ENCODE measurements around the gene TRPV2. TPM values are rescaled to one million over a fixed set of nuclear protein-coding genes. Genes with fewer than 3 reads are reported as not detected.
"Not testable (repeated sequence)": the region's sequence is repeated elsewhere in the genome, so short reads cannot be mapped to it uniquely, and the experiment has no call there.

TRPV2 gene
- total RNA-seq, 2 donors from 2014 or later, result 29.1 to 42.0 TPM

GRCh38 chr17:16395887-16396286, 19.5 kb upstream of the TRPV2 start:
- not testable (repeated sequence) for ATAC-seq; DNase-seq (ENCODE audit: low spot score in 2 of 2); H3K27ac Mint-ChIP-seq; H3K9me3 Mint-ChIP-seq; H3K36me3 Mint-ChIP-seq

GRCh38 chr17:16396693-16397092, 18.7 kb upstream of the TRPV2 start:
- H3K27ac Mint-ChIP-seq, result peak overlapping the region in 1 of 2 donors; percentile 53
- DNase-seq (ENCODE audit: low spot score in 2 of 2); ATAC-seq; H3K9me3 Mint-ChIP-seq; H3K36me3 Mint-ChIP-seq: not testable (repeated sequence)

GRCh38 chr17:16398270-16399267, 16.8 kb upstream of the TRPV2 start:
- ATAC-seq, result peak; percentile 87 to 92
- H3K27ac Mint-ChIP-seq, result peak overlapping the region; percentile 30 to 67
- H3K9me3 Mint-ChIP-seq, result no peaks in the 10 kb centered on the region
- no peaks in the 10 kb centered on the region for H3K36me3 Mint-ChIP-seq
- DNase-seq (ENCODE audit: low spot score in 2 of 2), result no peak

- not testable (repeated sequence) for H3K9me3 Mint-ChIP-seq; H3K27ac Mint-ChIP-seq; H3K36me3 Mint-ChIP-seq; ATAC-seq; DNase-seq (ENCODE audit: low spot score in 2 of 2)
These were observed 11.5 kb upstream of the TRPV2 start for GRCh38 chr17:16403847-16404246.

GRCh38 chr17:16406742-16407674, 8.4 kb upstream of the TRPV2 start:
- Mint-ChIP-seq H3K27ac (no peak overlapping the region), H3K36me3 (no peaks in the 10 kb centered on the region), H3K9me3 (no peaks in the 10 kb centered on the region)
- DNase-seq (ENCODE audit: low spot score in 2 of 2) (no peak), ATAC-seq (peak; percentile 32 to 34)

- no peak for DNase-seq (ENCODE audit: low spot score in 2 of 2)
- Mint-ChIP-seq H3K9me3 (no peaks in the 10 kb centered on the region), H3K27ac (no peak overlapping the region), H3K36me3 (no peaks in the 10 kb centered on the region)
- peak; percentile 43 to 49 for ATAC-seq
These were observed 7.3 kb upstream of the TRPV2 start for GRCh38 chr17:16407911-16408588.

GRCh38 chr17:16417399-16417798, 2.0 kb downstream of the TRPV2 start:
- H3K27ac Mint-ChIP-seq, result peak overlapping the region; percentile 97 to 98
- H3K36me3 Mint-ChIP-seq, result peaks cover 13 to 19% of the 10 kb centered on the region in 2 donors
- H3K9me3 Mint-ChIP-seq, result no peaks in the 10 kb centered on the region
- DNase-seq (ENCODE audit: low spot score in 2 of 2) (no peak), ATAC-seq (no peak)

- H3K36me3 Mint-ChIP-seq, result peaks cover 13 to 19% of the 10 kb centered on the region in 2 donors
- H3K27ac Mint-ChIP-seq, result peak overlapping the region; percentile 94 to 97
- DNase-seq (ENCODE audit: low spot score in 2 of 2) (no peak), ATAC-seq (no peak)
- no peaks in the 10 kb centered on the region for H3K9me3 Mint-ChIP-seq
These were observed 2.7 kb downstream of the TRPV2 start for GRCh38 chr17:16417896-16418684.

GRCh38 chr17:16418685-16419068, 3.3 kb downstream of the TRPV2 start:
- peak overlapping the region; percentile 94 to 97 for H3K27ac Mint-ChIP-seq
- H3K9me3 Mint-ChIP-seq, result no peaks in the 10 kb centered on the region
- ATAC-seq (peak; percentile 23 to 36), DNase-seq (ENCODE audit: low spot score in 2 of 2) (no peak)
- peaks cover 13 to 19% of the 10 kb centered on the region in 2 donors for H3K36me3 Mint-ChIP-seq

GRCh38 chr17:16419074-16419928, 3.9 kb downstream of the TRPV2 start:
- Mint-ChIP-seq H3K27ac (peak overlapping the region; percentile 94 to 97), H3K36me3 (peaks cover 13 to 19% of the 10 kb centered on the region in 2 donors), H3K9me3 (no peaks in the 10 kb centered on the region)
- DNase-seq (ENCODE audit: low spot score in 2 of 2), result peak; percentile 58 to 77
- ATAC-seq, result peak; percentile 71 to 81

GRCh38 chr17:16419929-16420271, 4.5 kb downstream of the TRPV2 start:
- ATAC-seq (peak in 1 of 2 donors; percentile 51), DNase-seq (ENCODE audit: low spot score in 2 of 2) (peak in 1 of 2 donors; percentile 84)
- Mint-ChIP-seq H3K36me3 (peaks cover 13 to 19% of the 10 kb centered on the region in 2 donors), H3K27ac (peak overlapping the region; percentile 94 to 97), H3K9me3 (no peaks in the 10 kb centered on the region)

- H3K27ac Mint-ChIP-seq, result no peak overlapping the region
- H3K36me3 Mint-ChIP-seq, result peaks cover 5 to 8% of the 10 kb centered on the region in 2 donors
- ATAC-seq (no peak), DNase-seq (ENCODE audit: low spot score in 2 of 2) (no peak)
- no peaks in the 10 kb centered on the region for H3K9me3 Mint-ChIP-seq
These were observed 7.0 kb downstream of the TRPV2 start for GRCh38 chr17:16422416-16422815.

GRCh38 chr17:16423226-16423872, 8.0 kb downstream of the TRPV2 start:
- H3K27ac Mint-ChIP-seq, result no peak overlapping the region
- no peak for ATAC-seq

GRCh38 chr17:16425202-16425601, 9.8 kb downstream of the TRPV2 start:
- ATAC-seq (no peak), DNase-seq (ENCODE audit: low spot score in 2 of 2) (no peak)
- H3K9me3 Mint-ChIP-seq, result no peaks in the 10 kb centered on the region
- peak overlapping the region in 1 of 2 donors; percentile 73 for H3K27ac Mint-ChIP-seq
- no peaks in the 10 kb centered on the region for H3K36me3 Mint-ChIP-seq

More at GRCh38 chr17:16423226-16423872, 8.0 kb downstream of the TRPV2 start:
- no peaks in the 10 kb centered on the region for H3K9me3 Mint-ChIP-seq
- DNase-seq (ENCODE audit: low spot score in 2 of 2), result no peak
- H3K36me3 Mint-ChIP-seq, result peaks cover 3 to 4% of the 10 kb centered on the region in 2 donors

All from activated naive CD4-positive, alpha-beta T cell treated with anti-CD3 and anti-CD28 coated beads, Interleukin-2, amount 50 U/mL, for 72 hours (primary cell).